ENCODE results near the gene ALG14.

The ALG14 gene

DNA sequence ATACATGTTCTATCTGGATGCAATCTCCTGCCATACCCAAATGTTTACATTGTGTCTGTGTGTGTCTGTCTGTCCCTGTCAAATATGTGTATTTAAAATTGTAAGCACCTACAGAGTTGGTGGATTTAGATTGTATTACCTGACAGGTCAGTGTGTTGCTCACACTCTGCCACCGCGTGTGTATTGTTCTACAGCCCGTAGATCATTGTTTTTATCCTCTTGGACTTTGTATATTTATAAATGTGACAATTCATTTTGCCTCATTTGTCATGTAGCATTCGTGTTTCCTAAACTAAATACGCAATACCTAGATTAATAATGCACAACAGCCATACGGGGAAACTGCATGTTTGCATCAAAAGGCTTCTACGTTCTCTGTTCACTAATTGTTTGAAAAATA lies 634 bp downstream of the ALG14 start:
- no peak for TF ChIP-seq CTCF (IDR thresholded peaks at IDR 0.05; ENCODE audit: insufficient read depth, missing control alignments)
- no peak for FAIRE-seq

GRCh38 chr1:95071539-95071938 lies 1.2 kb downstream of the ALG14 start:
- FAIRE-seq (no peak), DNase-seq (ENCODE audit: insufficient read length, low spot score) (no peak)
- no peak for TF ChIP-seq CTCF (IDR thresholded peaks at IDR 0.05; ENCODE audit: insufficient read depth, missing control alignments)

More for the DNA sequence above, 634 bp downstream of the ALG14 start:
- no peak for DNase-seq (ENCODE audit: insufficient read length, low spot score)

GRCh38 chr1:95069710-95070093 lies 3.0 kb downstream of the ALG14 start:
- TF ChIP-seq CTCF (IDR thresholded peaks at IDR 0.05; ENCODE audit: insufficient read depth, missing control alignments): no peak
- DNase-seq (ENCODE audit: insufficient read length, low spot score): no peak
- no peak for FAIRE-seq

- no peak for TF ChIP-seq CTCF (IDR thresholded peaks at IDR 0.05; ENCODE audit: insufficient read depth, missing control alignments)
- FAIRE-seq (no peak), DNase-seq (ENCODE audit: insufficient read length, low spot score) (no peak)
Measured at GRCh38 chr1:95068956-95069709, 3.6 kb downstream of the ALG14 start.

DNA sequence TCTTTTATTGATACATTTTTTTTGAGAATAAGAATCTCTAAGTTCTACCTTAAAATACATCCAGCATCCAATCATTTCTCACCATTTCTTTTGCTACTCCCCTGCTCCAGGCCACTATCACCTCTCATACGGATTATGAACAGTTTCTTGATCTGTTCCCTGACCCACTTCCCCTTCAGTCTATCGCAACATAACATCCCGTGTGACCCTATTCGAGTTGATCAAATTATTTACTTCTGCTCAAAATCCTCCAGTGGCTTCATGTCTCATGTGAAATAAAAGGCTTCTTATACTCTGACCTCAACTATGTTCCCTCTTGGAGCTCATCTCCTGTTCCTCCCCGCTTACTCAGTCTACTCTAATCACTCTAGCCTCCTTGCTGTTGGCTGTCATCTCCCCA lies 5.2 kb downstream of the ALG14 start:
- DNase-seq (ENCODE audit: insufficient read length, low spot score) (no peak), FAIRE-seq (no peak)
- TF ChIP-seq CTCF (IDR thresholded peaks at IDR 0.05; ENCODE audit: insufficient read depth, missing control alignments): no peak

DNA sequence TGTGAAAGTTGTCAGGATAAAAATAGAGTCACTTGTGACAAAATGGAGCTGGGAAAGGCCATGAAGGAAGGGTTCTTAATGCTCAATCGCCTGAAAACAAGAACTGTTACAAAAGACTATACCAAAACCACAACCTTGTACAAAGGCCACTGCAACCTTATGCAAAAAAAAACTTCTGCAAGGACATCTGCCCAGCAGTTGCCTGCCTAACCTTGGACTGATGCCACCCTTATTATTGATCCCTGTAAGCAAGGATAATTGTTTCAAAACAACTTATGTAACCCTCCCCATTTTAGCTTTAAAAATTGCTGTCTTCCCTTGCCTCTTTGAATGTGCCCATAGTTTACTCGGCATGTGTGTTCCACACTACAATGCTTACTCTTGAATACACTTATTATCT lies 5.7 kb downstream of the ALG14 start:
- no peak for FAIRE-seq
- no peak for DNase-seq (ENCODE audit: insufficient read length, low spot score)
- no peak for TF ChIP-seq CTCF (IDR thresholded peaks at IDR 0.05; ENCODE audit: insufficient read depth, missing control alignments)

DNA sequence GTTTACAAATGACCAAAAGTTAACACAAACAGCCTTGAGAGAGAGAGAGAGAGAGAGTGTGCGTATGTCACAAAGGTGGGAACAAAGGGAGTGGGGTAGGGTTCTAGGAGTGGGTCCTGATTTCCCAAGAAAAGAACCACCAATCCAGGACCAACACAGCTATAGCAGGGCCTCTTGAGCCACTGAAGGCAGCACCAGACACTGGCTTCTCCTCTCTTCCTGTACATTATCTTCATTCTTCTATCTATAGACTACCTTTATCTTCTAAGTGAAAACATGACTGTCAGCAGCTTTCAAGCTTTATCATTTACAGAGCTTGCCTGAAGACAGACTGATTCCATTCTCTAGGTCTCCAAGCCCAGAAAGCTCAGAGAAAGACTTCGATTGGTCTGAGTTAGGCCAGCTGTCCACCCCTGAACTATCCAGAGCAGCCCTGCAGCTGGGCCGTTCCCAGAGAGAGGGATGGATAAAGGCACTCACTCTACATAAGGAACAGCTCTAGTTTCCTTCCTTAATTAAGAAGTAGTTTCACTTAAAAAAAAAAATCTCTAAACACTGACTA lies 11.2 kb downstream of the ALG14 start:
- DNase-seq (ENCODE audit: insufficient read length, low spot score) (no peak), FAIRE-seq (no peak)
- TF ChIP-seq CTCF (IDR thresholded peaks at IDR 0.05; ENCODE audit: insufficient read depth, missing control alignments): no peak

All from D721Med (cell line).